Panc1 (cell line): ENCODE data around the gene CLMN. TPM values are rescaled to one million over a fixed set of nuclear protein-coding genes. Genes with fewer than 3 reads are reported as not detected.

Experiments used
- ATAC-seq: fragments of 200-7000 bp; cut with Tn5 transposase; 2 replicates; pipeline ENCODE4 v1.9.1; 2020; ENCODE audit warnings: mild to moderate bottlenecking, moderate library complexity
- BruUV-seq: library from RNA; stranded (reverse); fragments of 400-500 nt; replicated peaks from 2 replicates; lab custom pipeline; 2021; lab: Mats Ljungman, UMichigan
- CTCF ChIA-PET: fragments of 300-600 bp; sonication (Branson Sonifier 250); formaldehyde crosslinking; loops from one replicate; lab custom pipeline; 2022; ENCODE audit warnings: antibody characterized with exemption; lab: Charles Lee
- POLR2A ChIA-PET: fragments of 300-600 bp; sonication (Branson Sonifier 250); formaldehyde crosslinking; loops from one replicate; lab custom pipeline; 2022; ENCODE audit warnings: antibody characterized with exemption; lab: Charles Lee
- DNase-seq: peaks from one replicate; pipeline ENCODE4 v3.0.0-alpha.2; 2010; ENCODE audit warnings: low read depth, low spot score
- H3K27ac ChIP-seq: 2 replicates; pipeline ENCODE4 v1.5.1; 2011; ENCODE audit warnings: mild to moderate bottlenecking, low read length, inconsistent platforms
- H3K27me3 ChIP-seq: fragments of 200-500 bp; sonication (Bioruptor generic); 2 replicates; pipeline ENCODE4 v1.6.0; 2014; ENCODE audit warnings: low read length, inconsistent platforms; ENCODE audit not compliant: control insufficient read depth, insufficient read depth
- H3K36me3 ChIP-seq: fragments of 200-500 bp; sonication (Bioruptor generic); 2 replicates; pipeline ENCODE4 v1.5.1; 2014; ENCODE audit warnings: inconsistent platforms, mild to moderate bottlenecking, low read length, moderate library complexity; ENCODE audit not compliant: control insufficient read depth, insufficient read depth
- H3K4me1 ChIP-seq: 2 replicates; pipeline ENCODE4 v1.5.1; 2011; ENCODE audit warnings: inconsistent platforms, mild to moderate bottlenecking, low read length, moderate library complexity; ENCODE audit not compliant: control insufficient read depth, insufficient read depth
- H3K4me3 ChIP-seq, 2 experiments: 2 replicates each; pipeline ENCODE4 v1.5.1; 2011 to 2012; ENCODE audit warnings: low read depth in 2 of 2, low read length in 2 of 2, mild to moderate bottlenecking in 2 of 2, inconsistent platforms in 1 of 2, moderate library complexity in 1 of 2
- H3K9me3 ChIP-seq: fragments of 200-500 bp; sonication (Bioruptor generic); 2 replicates; pipeline ENCODE4 v1.5.1; 2014; ENCODE audit warnings: low read depth, mild to moderate bottlenecking, inconsistent platforms, low read length, moderate library complexity; ENCODE audit not compliant: control insufficient read depth, insufficient read depth
- CTCF ChIP-seq: fragments of 450-650 bp; IDR thresholded peaks from 2 replicates; pipeline ENCODE4 v1.5.1; 2017; ENCODE audit warnings: mild to moderate bottlenecking
- POLR2AphosphoS5 ChIP-seq: IDR thresholded peaks from 2 replicates; pipeline ENCODE4 v1.6.1; 2012; ENCODE audit warnings: mild to moderate bottlenecking, low read depth, low read length, moderate library complexity
- REST ChIP-seq, 2 experiments: IDR thresholded peaks; 2 replicates each; pipeline ENCODE4 v1.6.1; 2011 to 2012; ENCODE audit warnings: low read depth in 2 of 2, control low read depth in 1 of 2, low read length in 1 of 2, mild to moderate bottlenecking in 1 of 2, moderate library complexity in 1 of 2; ENCODE audit not compliant: insufficient read depth in 1 of 2
- SIN3A ChIP-seq: IDR thresholded peaks from 2 replicates; pipeline ENCODE4 v1.6.1; 2012; ENCODE audit warnings: low read depth, mild to moderate bottlenecking, low read length, moderate library complexity, borderline replicate concordance; ENCODE audit not compliant: insufficient read depth
- TCF7L2 ChIP-seq: IDR thresholded peaks from 2 replicates; pipeline ENCODE4 v1.6.1; 2011; ENCODE audit warnings: mild to moderate bottlenecking, low read depth, low read length, inconsistent platforms
- in situ Hi-C: cut with HindIII; loops from 2 replicates; pipeline ENCODE4 v1.10.0; 2016; ENCODE audit warnings: low sequenced_read_pairs, low pct_unique_long_range_greater_than_20kb
- intact Hi-C: fragments of 100-400 bp; cut with micrococcal nuclease; formaldehyde crosslinking; loops from one replicate; pipeline ENCODE4 v1.10.0; 2022; ENCODE audit not compliant: unreplicated experiment
- total RNA-seq: library from RNA; stranded (reverse); gene quantifications from one replicate; pipeline ENCODE4 v1.2.1, GENCODE V29; 2021; ENCODE audit not compliant: unreplicated experiment

CLMN gene
- total RNA-seq, 1 experiment from 2014 or later: 34.9 TPM

- no peak overlapping the region for H3K4me3 ChIP-seq
- CTCF ChIA-PET: no interaction called here
Measured at GRCh38 chr14:95304342-95304741, 15.4 kb downstream of the CLMN start.

DNA sequence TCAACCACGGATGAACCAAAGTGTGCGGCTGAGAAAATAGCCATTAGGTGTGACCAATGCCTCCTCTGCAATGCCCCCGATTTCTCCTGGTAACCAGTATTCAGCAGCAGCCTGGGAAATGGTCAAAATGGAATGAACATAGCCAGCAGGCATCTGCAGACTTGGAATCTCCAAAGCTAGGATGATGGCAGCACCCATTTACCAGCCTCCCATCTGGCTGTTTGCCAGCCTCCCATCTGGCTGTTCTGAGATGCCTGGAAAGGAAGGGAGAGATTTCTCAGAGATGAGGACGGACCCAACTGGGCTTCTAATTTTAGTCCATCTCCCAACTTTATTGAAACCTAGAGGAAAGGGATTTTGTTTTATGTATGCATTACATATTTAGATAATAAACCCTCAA, 16.2 kb downstream of the CLMN start:
- CTCF ChIA-PET: no interaction called here
- intact Hi-C loops (no loop called here), in situ Hi-C loops (no loop called here)
- TF ChIP-seq CTCF: no peak
- TF ChIP-seq REST (IDR thresholded peaks at IDR 0.05; ENCODE audit: insufficient read depth in 1 of 2, low read depth in 2 of 2, low read length in 1 of 2): no peak
- no peak for TF ChIP-seq TCF7L2
- TF ChIP-seq POLR2AphosphoS5: no peak
- no peak for TF ChIP-seq SIN3A
- H3K9me3 ChIP-seq: no peaks in the 10 kb centered on the region
- no peak overlapping the region for H3K27ac ChIP-seq
- no peak overlapping the region for H3K4me3 ChIP-seq
- H3K27me3 ChIP-seq: no peaks in the 10 kb centered on the region
- peaks cover 16% of the 10 kb centered on the region for H3K4me1 ChIP-seq
- no peaks in the 10 kb centered on the region for H3K36me3 ChIP-seq
- no TSS peak for BruUV-seq
- POLR2A ChIA-PET: no interaction called here
- no peak for DNase-seq
- ATAC-seq: no peak

More at GRCh38 chr14:95304342-95304741, 15.4 kb downstream of the CLMN start:
- no TSS peak for BruUV-seq
- intact Hi-C loops (no loop called here), in situ Hi-C loops (no loop called here)
- H3K27me3 ChIP-seq: no peaks in the 10 kb centered on the region
- ATAC-seq (no peak), DNase-seq (no peak)
- H3K4me1 ChIP-seq: peaks cover 16% of the 10 kb centered on the region
- no peak overlapping the region for H3K27ac ChIP-seq
- H3K9me3 ChIP-seq: no peaks in the 10 kb centered on the region
- TF ChIP-seq SIN3A: no peak
- TF ChIP-seq CTCF: no peak
- TF ChIP-seq POLR2AphosphoS5: no peak
- no peak for TF ChIP-seq REST (IDR thresholded peaks at IDR 0.05; ENCODE audit: insufficient read depth in 1 of 2, low read depth in 2 of 2, low read length in 1 of 2)
- no peak for TF ChIP-seq TCF7L2
- POLR2A ChIA-PET: no interaction called here
- no peaks in the 10 kb centered on the region for H3K36me3 ChIP-seq
